ENCODE measurements around the gene IL12RB1. TPM values are rescaled to one million over a fixed set of nuclear protein-coding genes. Genes with fewer than 3 reads are reported as not detected.
A peak's percentile ranks its signal among the peaks of the same experiment; 100 is the strongest.

Gene IL12RB1
- total and polyA plus RNA-seq, 2 of the 8 experiments (the other 6 are each of a cell fraction or from before 2014, with no cell fraction given), result 0.03 TPM; not detected in 1

DNA sequence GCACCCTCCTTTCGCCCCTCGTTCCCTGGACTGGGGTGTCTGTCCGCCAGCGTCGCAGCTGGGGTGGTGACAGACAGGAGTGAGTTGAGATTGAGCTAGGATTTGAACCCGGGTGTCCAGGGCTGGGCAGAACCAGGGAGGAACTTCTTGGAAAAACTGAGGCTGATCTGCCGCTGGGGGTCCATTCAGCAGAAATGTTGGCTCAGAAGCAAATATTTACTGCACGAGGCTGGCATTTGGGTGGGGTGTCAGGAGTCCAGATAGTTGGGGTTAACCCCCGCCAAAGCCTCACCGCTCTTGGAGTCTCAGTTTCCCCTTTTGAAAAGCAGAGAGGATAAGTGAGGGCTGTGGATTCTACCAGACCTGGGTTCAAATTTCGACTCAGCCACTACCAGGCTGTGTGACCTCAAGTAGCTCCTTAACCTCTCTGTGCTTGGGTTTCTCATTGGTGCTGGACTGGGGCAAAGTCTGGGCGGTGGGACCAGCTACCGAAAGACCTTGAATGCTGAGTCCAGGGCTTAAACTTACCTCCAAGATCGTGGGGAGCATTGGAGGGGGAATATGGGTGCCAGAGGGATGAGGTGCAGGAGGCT is 31.8 kb upstream of the IL12RB1 start:
- H3K27ac ChIP-seq (ENCODE audit: low read depth, low read length), result peak overlapping the region; percentile 36; the same call in 1 of the 2 replicates

More for the DNA sequence above, 31.8 kb upstream of the IL12RB1 start:
- H3K79me2 ChIP-seq (ENCODE audit: control insufficient read depth in 1 of 2, insufficient read depth in 2 of 2, low read length in 2 of 2), result peaks cover 0 to 5% of the 10 kb centered on the region in 2 experiments; a peak in 1 of 4 replicates
- peak overlapping the region; percentile 17 for H4K91ac ChIP-seq (replicated peaks; ENCODE audit: insufficient read length, low read length)
- no peak overlapping the region for H2BK12ac ChIP-seq (ENCODE audit: low read depth, low read length)
- peak overlapping the region; percentile 56 to 82 (median 70); a peak in 6 of 7 replicates for H3K9ac ChIP-seq (replicated peaks in 1 of 4; ENCODE audit: extremely low read depth in 1 of 4, low read depth in 3 of 4, low read length in 3 of 4)
- peaks cover 3 to 21% (median 8%) of the 10 kb centered on the region in 4 experiments for H3K4me1 ChIP-seq (replicated peaks in 1 of 4; ENCODE audit: control insufficient read depth in 3 of 4, insufficient read depth in 4 of 4, low read length in 3 of 4)
- H4K20me1 ChIP-seq (replicated peaks in 1 of 2; ENCODE audit: control insufficient read depth in 1 of 2, insufficient read depth in 2 of 2, low read length in 2 of 2), result peaks cover 0 to 9% of the 10 kb centered on the region in 2 experiments
- no peak overlapping the region for H2BK20ac ChIP-seq (ENCODE audit: low read length)
- peaks cover 0 to 4% (median 3%) of the 10 kb centered on the region in 4 experiments; a peak in 3 of 8 replicates for H3K36me3 ChIP-seq (ENCODE audit: control insufficient read depth in 2 of 4, insufficient read depth in 4 of 4, low read length in 3 of 4)
- peak overlapping the region; percentile 78 for H3K18ac ChIP-seq (ENCODE audit: extremely low read depth, low read length)
- H3K23me2 ChIP-seq (ENCODE audit: low read depth, low read length), result peaks cover 7% of the 10 kb centered on the region
- no peak overlapping the region for H3K56ac ChIP-seq (replicated peaks; ENCODE audit: insufficient read length, low read depth, low read length)
- peak overlapping the region; percentile 86 to 94 for H3K4me2 ChIP-seq (ENCODE audit: insufficient read depth in 1 of 2, low read depth in 2 of 2, low read length in 2 of 2)
- no peak overlapping the region for H2BK120ac ChIP-seq (replicated peaks; ENCODE audit: low read depth, low read length)
- no peak for DNase-seq (ENCODE audit: low read depth in 1 of 2, low spot score in 2 of 2)
- TF ChIP-seq KDM1A (IDR thresholded peaks at IDR 0.05; ENCODE audit: borderline replicate concordance, low read length), result peak; percentile 79; the same call in 1 of the 2 replicates
- no peak for TF ChIP-seq TEAD4 (IDR thresholded peaks at IDR 0.05; ENCODE audit: low read depth, low read length)
- H3K9me3 ChIP-seq (ENCODE audit: insufficient read depth in 2 of 2, low read depth in 1 of 2, low read length in 1 of 2), result no peaks in the 10 kb centered on the region
- FAIRE-seq, result no peak
- H4K5ac ChIP-seq (ENCODE audit: insufficient read length, low read depth, low read length), result no peak overlapping the region
- peaks cover 0 to 3% (median 1%) of the 10 kb centered on the region in 4 experiments; a peak in 1 of 7 replicates for H3K27me3 ChIP-seq (replicated peaks in 1 of 4; ENCODE audit: control insufficient read depth in 3 of 4, extremely low read depth in 1 of 4, insufficient read depth in 3 of 4, low read length in 3 of 4)
- no peak overlapping the region for H2BK15ac ChIP-seq (ENCODE audit: low read length)
- H3K14ac ChIP-seq (ENCODE audit: insufficient read length), result no peak overlapping the region
- no peak overlapping the region for H2AK5ac ChIP-seq (ENCODE audit: low read depth, low read length)
- ChIA-PET POLR2A (ENCODE audit: partially characterized antibody) (interaction anchor here (0.8 to 2.1 kb wide), 10 partner anchors 10 to 259 kb away, joined by 3 to 19 read pairs (median 3); partner anchors contain the start of genes JUND and RPL18A), CTCF (ENCODE audit: partially characterized antibody) (interaction anchor here (0.9 to 2.5 kb wide), 7 partner anchors 13 to 204 kb away, joined by 3 to 9 read pairs (median 4); partner anchors contain the start of gene ARRDC2)
- no peak overlapping the region for H3K4ac ChIP-seq (replicated peaks; ENCODE audit: insufficient read length, low read depth, low read length)
- 46% methylated on average over 14 of the region's 14 CpGs; no CpG with 5 or more reads in 1 of the 2 experiments for WGBS, 2 experiments (ENCODE audit: extremely low coverage in 1 of 2, insufficient coverage in 1 of 2, insufficient read length in 1 of 2, insufficient replicate concordance in 2 of 2, low coverage in 1 of 2, low lambda C conversion rate in 2 of 2, missing lambda C conversion rate in 1 of 2)
- peaks cover 7% of the 10 kb centered on the region; the same call in 1 of the 2 replicates for H3K79me1 ChIP-seq (ENCODE audit: low read depth, low read length)
- peak overlapping the region; percentile 73; the same call in 1 of the 2 replicates for H4K8ac ChIP-seq (ENCODE audit: extremely low read depth, insufficient read depth, low read length)
- no peak overlapping the region for H3K23ac ChIP-seq (ENCODE audit: insufficient read length)
- peak overlapping the region; percentile 70 to 85 (median 76) for H3K4me3 ChIP-seq (ENCODE audit: extremely low read depth in 1 of 4, insufficient read depth in 2 of 4, low read depth in 3 of 4, low read length in 4 of 4)
- no peak overlapping the region for H2BK5ac ChIP-seq (ENCODE audit: low read depth, low read length)
- peak overlapping the region; percentile 63; the same call in 1 of the 2 replicates for H2AFZ ChIP-seq (ENCODE audit: low read length)
